GM08714 (cell line): ENCODE results near the gene KPNA6.

Source experiments
- H3K4me3 ChIP-seq: fragments of 200-500 bp; sonication (Bioruptor generic); 2 replicates; pipeline ENCODE4 v1.5.1; 2014; ENCODE audit warnings: mild to moderate bottlenecking, low read length, inconsistent platforms
- ZNF274 ChIP-seq: IDR thresholded peaks from 2 replicates; pipeline ENCODE4 v1.6.1; 2012; ENCODE audit warnings: mild to moderate bottlenecking, low read depth, low read length

Gene KPNA6

GRCh38 chr1:32221980-32222755, 114.3 kb downstream of the KPNA6 start, which contains the start of the genes EIF3I and TMEM234:
EIF3I (plus strand) TSS chr1:32222407; CDS start chr1:32222442, 35 bp downstream.
TMEM234 (minus strand) TSS chr1:32222353; CDS start chr1:32222322, 31 bp downstream.
- peak within 1 kb of the TSS; percentile 78 for H3K4me3 ChIP-seq
- TF ChIP-seq ZNF274 = no peak

GRCh38 chr1:32223683-32224082, 115.8 kb downstream of the KPNA6 start:
- no peak for TF ChIP-seq ZNF274
- H3K4me3 ChIP-seq = peak overlapping the region; percentile 78; the same call in 1 of the 2 replicates

- no peak for TF ChIP-seq ZNF274
- no peak overlapping the region for H3K4me3 ChIP-seq
These were observed 116.4 kb downstream of the KPNA6 start for GRCh38 chr1:32224285-32224684.
